SH-SY5Y (cell line): Measurements from ENCODE around the gene MLC1.

ENCODE experiments used
- GATA2 ChIP-seq: IDR thresholded peaks from 2 replicates; pipeline ENCODE4 v1.6.1; 2011; ENCODE audit warnings: mild to moderate bottlenecking, low read depth, low read length
- GATA3 ChIP-seq: IDR thresholded peaks from 2 replicates; pipeline ENCODE4 v1.6.1; 2011; ENCODE audit warnings: low read depth, mild to moderate bottlenecking, low read length, moderate library complexity

DNA sequence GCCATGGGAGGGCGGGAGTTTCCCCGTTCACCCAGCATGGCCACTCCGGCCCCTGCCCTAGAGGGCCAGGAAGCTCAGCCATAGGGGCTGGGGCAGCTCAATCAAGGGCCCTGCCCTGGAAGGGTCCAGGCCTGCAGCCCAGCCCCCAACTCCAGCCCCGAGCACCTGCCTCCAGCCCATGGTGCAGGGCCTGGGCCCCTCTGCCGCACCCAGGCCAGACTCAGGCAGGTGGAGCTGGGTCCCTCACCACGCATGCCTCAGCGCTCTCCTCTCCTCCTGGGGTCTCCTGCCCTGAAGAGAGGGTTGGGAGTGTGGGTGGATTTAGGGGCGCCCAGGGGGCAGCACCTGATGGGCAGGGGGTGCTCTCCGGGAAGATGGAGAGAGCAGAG lies 13.1 kb downstream of the MLC1 start:
- TF ChIP-seq GATA3, result no peak
- TF ChIP-seq GATA2, result no peak
